ENCODE results near the gene SRGAP2.
"Not testable (repeated sequence)": the region's sequence is repeated elsewhere in the genome, so short reads cannot be mapped to it uniquely, and the experiment has no call there.

The SRGAP2 gene

GRCh38 chr1:206215600-206216392 is 12.5 kb downstream of the SRGAP2 start:
- not testable (repeated sequence) for H4K91ac ChIP-seq (ENCODE audit: low read depth, low read length); H3K4me3 ChIP-seq (ENCODE audit: low read depth, low read length); H3K9me3 ChIP-seq (ENCODE audit: insufficient read depth, low read depth, low read length); H3K27ac ChIP-seq (ENCODE audit: low read depth, low read length); H2AFZ ChIP-seq (ENCODE audit: insufficient read depth, low read length, poor library complexity); H3K18ac ChIP-seq (ENCODE audit: low read length); H2BK120ac ChIP-seq (ENCODE audit: insufficient read depth, low read length, poor library complexity); H4K12ac ChIP-seq (ENCODE audit: low read depth, low read length); H3K79me2 ChIP-seq (ENCODE audit: control insufficient read depth, insufficient read depth, low read length, poor library complexity); DNase-seq; H3K23ac ChIP-seq (ENCODE audit: low read length); H2BK12ac ChIP-seq (ENCODE audit: low read length); H3K36me3 ChIP-seq (ENCODE audit: control insufficient read depth in 1 of 2, insufficient read depth in 2 of 2, low read length in 2 of 2); H2AK5ac ChIP-seq (ENCODE audit: low read length); H2BK5ac ChIP-seq (ENCODE audit: low read depth, low read length, poor library complexity); H3K27me3 ChIP-seq (ENCODE audit: insufficient read depth, low read length); H3K79me1 ChIP-seq (ENCODE audit: low read length); H3K14ac ChIP-seq (ENCODE audit: low read length); H3K4me1 ChIP-seq (ENCODE audit: control insufficient read depth in 1 of 2, insufficient read depth in 2 of 2, low read length in 2 of 2); H3K4ac ChIP-seq (ENCODE audit: low read depth, low read length); H3K9ac ChIP-seq (ENCODE audit: low read length); H3K4me2 ChIP-seq (ENCODE audit: low read length); H4K8ac ChIP-seq (ENCODE audit: low read depth, low read length)
- WGBS (ENCODE audit: extremely low coverage, insufficient coverage, insufficient read length): no CpG with 5 or more reads among the region's 7 CpGs

- not testable (repeated sequence) for H3K4me2 ChIP-seq (ENCODE audit: low read length); H3K4me3 ChIP-seq (ENCODE audit: low read depth, low read length); H3K9ac ChIP-seq (ENCODE audit: low read length); H2BK5ac ChIP-seq (ENCODE audit: low read depth, low read length, poor library complexity); H3K27me3 ChIP-seq (ENCODE audit: insufficient read depth, low read length); H3K18ac ChIP-seq (ENCODE audit: low read length); DNase-seq; H3K4me1 ChIP-seq (ENCODE audit: control insufficient read depth in 1 of 2, insufficient read depth in 2 of 2, low read length in 2 of 2); H3K9me3 ChIP-seq (ENCODE audit: insufficient read depth, low read depth, low read length); H2BK120ac ChIP-seq (ENCODE audit: insufficient read depth, low read length, poor library complexity); H3K79me2 ChIP-seq (ENCODE audit: control insufficient read depth, insufficient read depth, low read length, poor library complexity); H2AK5ac ChIP-seq (ENCODE audit: low read length); H3K27ac ChIP-seq (ENCODE audit: low read depth, low read length); H4K12ac ChIP-seq (ENCODE audit: low read depth, low read length); H4K91ac ChIP-seq (ENCODE audit: low read depth, low read length); H4K8ac ChIP-seq (ENCODE audit: low read depth, low read length); H3K36me3 ChIP-seq (ENCODE audit: control insufficient read depth in 1 of 2, insufficient read depth in 2 of 2, low read length in 2 of 2); H3K14ac ChIP-seq (ENCODE audit: low read length); H2BK12ac ChIP-seq (ENCODE audit: low read length); H3K4ac ChIP-seq (ENCODE audit: low read depth, low read length); H2AFZ ChIP-seq (ENCODE audit: insufficient read depth, low read length, poor library complexity); H3K79me1 ChIP-seq (ENCODE audit: low read length); H3K23ac ChIP-seq (ENCODE audit: low read length)
- no CpG with 5 or more reads among the region's 3 CpGs for WGBS (ENCODE audit: extremely low coverage, insufficient coverage, insufficient read length)
These were observed 14.9 kb downstream of the SRGAP2 start for GRCh38 chr1:206218285-206218684.

DNA sequence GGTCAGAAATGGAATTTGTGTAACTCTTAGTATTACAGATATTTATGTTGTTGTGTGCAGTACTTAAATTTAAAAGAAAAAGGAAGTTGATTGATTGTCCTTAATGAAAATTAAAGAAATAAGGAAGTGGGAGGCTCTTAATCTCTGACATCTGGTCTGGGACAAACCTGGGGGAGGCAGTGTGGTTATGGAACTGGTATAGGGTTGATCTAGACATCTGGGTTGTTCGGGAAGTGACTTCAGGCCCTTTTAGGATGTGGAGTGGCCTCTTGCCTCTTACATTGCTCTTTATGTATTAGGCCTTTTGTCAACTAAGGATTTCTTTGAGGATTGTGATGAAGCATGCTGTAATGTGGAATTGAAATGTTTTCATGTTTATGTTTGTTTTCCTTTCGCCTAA is 15.4 kb downstream of the SRGAP2 start:
- not testable (repeated sequence) for H3K36me3 ChIP-seq (ENCODE audit: control insufficient read depth in 1 of 2, insufficient read depth in 2 of 2, low read length in 2 of 2); H3K23ac ChIP-seq (ENCODE audit: low read length); H2BK120ac ChIP-seq (ENCODE audit: insufficient read depth, low read length, poor library complexity); H3K4me2 ChIP-seq (ENCODE audit: low read length); H3K4me1 ChIP-seq (ENCODE audit: control insufficient read depth in 1 of 2, insufficient read depth in 2 of 2, low read length in 2 of 2); H3K27me3 ChIP-seq (ENCODE audit: insufficient read depth, low read length); H3K14ac ChIP-seq (ENCODE audit: low read length); H3K18ac ChIP-seq (ENCODE audit: low read length); H2AK5ac ChIP-seq (ENCODE audit: low read length); H3K4ac ChIP-seq (ENCODE audit: low read depth, low read length); H2BK12ac ChIP-seq (ENCODE audit: low read length); DNase-seq; H3K27ac ChIP-seq (ENCODE audit: low read depth, low read length); H4K91ac ChIP-seq (ENCODE audit: low read depth, low read length); H4K12ac ChIP-seq (ENCODE audit: low read depth, low read length); H4K8ac ChIP-seq (ENCODE audit: low read depth, low read length); H2AFZ ChIP-seq (ENCODE audit: insufficient read depth, low read length, poor library complexity); H3K9me3 ChIP-seq (ENCODE audit: insufficient read depth, low read depth, low read length); H3K79me1 ChIP-seq (ENCODE audit: low read length); H3K9ac ChIP-seq (ENCODE audit: low read length); H3K79me2 ChIP-seq (ENCODE audit: control insufficient read depth, insufficient read depth, low read length, poor library complexity); H2BK5ac ChIP-seq (ENCODE audit: low read depth, low read length, poor library complexity); H3K4me3 ChIP-seq (ENCODE audit: low read depth, low read length)
- no CpG with 5 or more reads among the region's 2 CpGs for WGBS (ENCODE audit: extremely low coverage, insufficient coverage, insufficient read length)

DNA sequence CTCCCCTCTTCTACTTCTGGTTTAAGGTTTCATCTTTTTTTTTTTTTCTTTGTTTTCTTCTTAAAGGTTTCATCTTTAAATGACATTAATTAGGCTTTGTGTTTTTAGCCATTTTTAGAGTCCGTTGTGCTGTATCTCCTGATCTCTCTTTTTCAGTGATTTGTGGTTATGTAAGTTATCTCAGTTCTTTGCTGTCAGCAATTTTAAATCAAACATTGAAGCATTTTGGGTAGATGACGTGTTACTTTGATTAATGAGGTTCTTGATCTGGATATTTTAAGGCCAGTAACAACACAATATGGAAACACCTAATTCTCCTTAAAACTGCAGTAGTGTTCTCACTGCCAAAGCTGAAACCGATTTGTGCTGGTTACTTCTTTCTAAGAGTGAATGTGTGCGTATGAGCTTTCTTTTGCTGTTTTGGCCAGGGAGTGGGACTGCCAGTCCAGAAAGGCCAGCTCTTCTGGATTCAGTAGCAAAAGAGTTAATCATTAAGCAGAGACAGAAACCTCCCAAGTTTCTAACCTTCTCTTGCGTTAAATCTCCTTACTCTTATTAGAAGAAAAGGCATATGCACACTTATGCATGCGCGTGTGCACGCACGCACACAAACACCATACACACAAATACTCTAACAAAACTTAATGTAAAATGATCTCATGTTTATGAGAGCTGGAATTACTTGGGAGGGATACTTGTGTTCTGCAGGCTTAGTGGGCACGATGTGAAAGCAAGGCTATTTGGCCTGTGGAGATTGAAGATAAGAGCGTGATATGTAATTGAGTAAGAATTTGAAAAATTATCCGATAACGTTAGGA is 16.4 kb downstream of the SRGAP2 start:
- not testable (repeated sequence) for H3K18ac ChIP-seq (ENCODE audit: low read length); DNase-seq; H3K27me3 ChIP-seq (ENCODE audit: insufficient read depth, low read length); H4K91ac ChIP-seq (ENCODE audit: low read depth, low read length); H2AFZ ChIP-seq (ENCODE audit: insufficient read depth, low read length, poor library complexity); H3K4me3 ChIP-seq (ENCODE audit: low read depth, low read length); H3K4me1 ChIP-seq (ENCODE audit: control insufficient read depth in 1 of 2, insufficient read depth in 2 of 2, low read length in 2 of 2); H3K79me1 ChIP-seq (ENCODE audit: low read length); H3K14ac ChIP-seq (ENCODE audit: low read length); H3K4me2 ChIP-seq (ENCODE audit: low read length); H2BK120ac ChIP-seq (ENCODE audit: insufficient read depth, low read length, poor library complexity); H3K79me2 ChIP-seq (ENCODE audit: control insufficient read depth, insufficient read depth, low read length, poor library complexity); H3K23ac ChIP-seq (ENCODE audit: low read length); H4K8ac ChIP-seq (ENCODE audit: low read depth, low read length); H3K27ac ChIP-seq (ENCODE audit: low read depth, low read length); H3K36me3 ChIP-seq (ENCODE audit: control insufficient read depth in 1 of 2, insufficient read depth in 2 of 2, low read length in 2 of 2); H4K12ac ChIP-seq (ENCODE audit: low read depth, low read length); H2BK12ac ChIP-seq (ENCODE audit: low read length); H3K9me3 ChIP-seq (ENCODE audit: insufficient read depth, low read depth, low read length); H3K4ac ChIP-seq (ENCODE audit: low read depth, low read length); H3K9ac ChIP-seq (ENCODE audit: low read length); H2BK5ac ChIP-seq (ENCODE audit: low read depth, low read length, poor library complexity); H2AK5ac ChIP-seq (ENCODE audit: low read length)
- no CpG with 5 or more reads among the region's 13 CpGs for WGBS (ENCODE audit: extremely low coverage, insufficient coverage, insufficient read length)

Data from trophoblast cell (in vitro differentiated cells and primary cell).